Activated CD4-positive, alpha-beta T cell treated with anti-CD3 and anti-CD28 coated beads for 36 hours (primary cell): Measurements from ENCODE around the gene STK32C. TPM values are rescaled to one million over a fixed set of nuclear protein-coding genes. Genes with fewer than 3 reads are reported as not detected.

ENCODE experiments used
- ATAC-seq: fragments of 200-7000 bp; cut with Tn5 transposase; one replicate; pipeline ENCODE4 v1.10.0; 2021; ENCODE audit warnings: mild to moderate bottlenecking, moderate library complexity
- CTCF ChIA-PET: fragments of 350-600 bp; sonication (Branson Sonifier 250); formaldehyde crosslinking; loops from one replicate; lab custom pipeline; 2021; ENCODE audit warnings: antibody characterized with exemption; lab: Charles Lee
- POLR2A ChIA-PET: fragments of 350-600 bp; sonication (Branson Sonifier 250); formaldehyde crosslinking; loops from one replicate; lab custom pipeline; 2021; ENCODE audit warnings: antibody characterized with exemption, inconsistent platforms; lab: Charles Lee
- DNase-seq: peaks from one replicate; pipeline ENCODE4 v3.0.0-alpha.2; 2020
- H3K27ac Mint-ChIP-seq: one replicate; pipeline ENCODE4 v1.8.0; 2021; ENCODE audit warnings: mixed read lengths
- H3K27me3 Mint-ChIP-seq: one replicate; pipeline ENCODE4 v1.8.0; 2021; ENCODE audit warnings: mixed read lengths
- H3K36me3 Mint-ChIP-seq: one replicate; pipeline ENCODE4 v1.8.0; 2021; ENCODE audit warnings: low read depth, mixed read lengths
- H3K4me1 Mint-ChIP-seq: one replicate; pipeline ENCODE4 v1.8.0; 2021; ENCODE audit warnings: mixed read lengths
- H3K4me3 Mint-ChIP-seq: one replicate; pipeline ENCODE4 v1.8.0; 2021; ENCODE audit warnings: mild to moderate bottlenecking, moderate library complexity, mixed read lengths
- H3K9me3 Mint-ChIP-seq: one replicate; pipeline ENCODE4 v1.8.0; 2021; ENCODE audit warnings: low read depth, mixed read lengths
- intact Hi-C, 2 experiments: fragments of 100-400 bp; cut with DNase I in 1 of 2; cut with micrococcal nuclease in 1 of 2; formaldehyde crosslinking; loops; one replicate each; pipeline versions ENCODE4 v1.14.2 to v1.15.1; 2022 to 2024; cut with DNase I, micrococcal nuclease
- total RNA-seq, 2 experiments: library from RNA; stranded (reverse); gene quantifications; one replicate each; pipeline ENCODE4 v1.2.3, GENCODE V29; 2021

STK32C gene
- total RNA-seq, 2 experiments from 2014 or later: 15.8 to 19.9 TPM

GRCh38 chr10:132229834-132230556 lies 77.8 kb downstream of the STK32C start:
- H3K9me3 Mint-ChIP-seq: no peaks in the 10 kb centered on the region
- H3K27me3 Mint-ChIP-seq: no peaks in the 10 kb centered on the region
- H3K36me3 Mint-ChIP-seq: no peaks in the 10 kb centered on the region
- peak overlapping the region; percentile 64 for H3K4me3 Mint-ChIP-seq
- H3K4me1 Mint-ChIP-seq: peaks cover 34% of the 10 kb centered on the region
- CTCF ChIA-PET: interaction anchor here (0.6 kb wide), 1 partner anchor 136 kb away, joined by 3 read pairs; no protein-coding TSS in a partner anchor
- ATAC-seq: peak; percentile 59
- intact Hi-C loops: loop anchor here in 1 of 2 experiments (5.0 to 10.0 kb wide), 2 partner anchors 217 to 405 kb away; no protein-coding TSS in a partner anchor
- peak; percentile 65 for DNase-seq
- POLR2A ChIA-PET: no interaction called here
- peak overlapping the region; percentile 93 for H3K27ac Mint-ChIP-seq

DNA sequence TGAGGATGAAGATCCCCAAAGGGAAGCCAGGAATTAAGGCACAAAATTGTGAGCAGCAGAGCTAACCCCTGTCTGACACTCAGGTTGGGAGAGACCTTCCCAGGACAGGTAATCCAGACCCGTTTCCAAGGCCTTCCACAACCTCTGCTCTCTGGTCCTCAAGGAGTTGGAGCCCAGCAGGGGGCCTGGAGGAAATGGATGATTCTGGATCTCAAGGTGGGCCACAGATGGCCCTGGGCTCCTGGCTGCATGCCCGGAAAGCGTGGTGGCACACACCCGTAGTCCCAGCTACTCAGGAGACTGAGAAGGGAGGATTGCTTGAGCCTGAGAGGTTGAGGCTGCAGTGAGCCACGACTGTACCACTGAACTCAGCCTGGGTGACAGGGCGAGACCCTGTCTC lies 78.7 kb downstream of the STK32C start:
- CTCF ChIA-PET: no interaction called here

DNA sequence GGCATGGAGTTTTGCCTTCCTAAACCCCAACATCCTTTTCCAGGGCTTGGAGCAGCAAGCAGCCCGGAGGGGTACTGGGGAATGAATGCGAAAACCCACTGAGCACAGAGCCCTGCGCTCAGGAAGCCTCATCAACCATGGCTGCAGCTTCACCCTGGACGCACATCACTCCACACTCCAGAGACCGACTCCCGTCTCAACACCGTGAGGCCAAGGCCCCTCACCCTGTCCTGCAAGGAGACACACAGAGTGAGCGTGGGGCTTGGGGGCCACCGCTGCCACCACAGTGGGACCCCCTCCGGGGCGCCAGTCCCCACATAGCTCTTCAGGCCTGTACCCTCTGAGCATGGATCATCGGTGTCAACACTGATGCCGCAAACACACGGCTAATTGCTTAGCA lies 79.1 kb downstream of the STK32C start:
- intact Hi-C loops: loop anchor here in 1 of 2 experiments (10.0 kb wide), 1 partner anchor 406 kb away; no protein-coding TSS in a partner anchor

More for the DNA sequence above, 78.7 kb downstream of the STK32C start:
- Mint-ChIP-seq H3K27me3 (no peaks in the 10 kb centered on the region), H3K4me3 (no peak overlapping the region), H3K36me3 (no peaks in the 10 kb centered on the region), H3K4me1 (peaks cover 34% of the 10 kb centered on the region), H3K27ac (peak overlapping the region; percentile 66), H3K9me3 (no peaks in the 10 kb centered on the region)
- intact Hi-C loops: loop anchor here in 1 of 2 experiments (10.0 kb wide), 1 partner anchor 406 kb away; no protein-coding TSS in a partner anchor
- ATAC-seq: no peak
- DNase-seq: no peak
- POLR2A ChIA-PET: interaction anchor here (0.5 kb wide), 1 partner anchor 10 kb away, joined by 3 read pairs; no protein-coding TSS in a partner anchor

GRCh38 chr10:132227851-132228390 lies 79.8 kb downstream of the STK32C start:
- H3K27ac Mint-ChIP-seq: no peak overlapping the region
- ATAC-seq: no peak
- ChIA-PET POLR2A (no interaction called here), CTCF (no interaction called here)
- DNase-seq: no peak
- H3K36me3 Mint-ChIP-seq: no peaks in the 10 kb centered on the region
- H3K4me3 Mint-ChIP-seq: no peak overlapping the region
- no peaks in the 10 kb centered on the region for H3K27me3 Mint-ChIP-seq
- H3K4me1 Mint-ChIP-seq: peaks cover 31% of the 10 kb centered on the region
- H3K9me3 Mint-ChIP-seq: no peaks in the 10 kb centered on the region
- intact Hi-C loops: loop anchor here in 1 of 2 experiments (10.0 kb wide), 1 partner anchor 407 kb away; no protein-coding TSS in a partner anchor

More for the DNA sequence above, 79.1 kb downstream of the STK32C start:
- peak overlapping the region; percentile 66 for H3K27ac Mint-ChIP-seq
- no peaks in the 10 kb centered on the region for H3K9me3 Mint-ChIP-seq
- H3K27me3 Mint-ChIP-seq: no peaks in the 10 kb centered on the region
- no peak for DNase-seq
- ChIA-PET CTCF (no interaction called here), POLR2A (interaction anchor here (0.5 kb wide), 1 partner anchor 10 kb away, joined by 3 read pairs; no protein-coding TSS in a partner anchor)
- ATAC-seq: no peak
- no peak overlapping the region for H3K4me3 Mint-ChIP-seq
- peaks cover 35% of the 10 kb centered on the region for H3K4me1 Mint-ChIP-seq
- no peaks in the 10 kb centered on the region for H3K36me3 Mint-ChIP-seq

GRCh38 chr10:132226586-132227405 lies 81.0 kb downstream of the STK32C start:
- POLR2A ChIA-PET: no interaction called here
- CTCF ChIA-PET: interaction anchor here (0.6 to 0.7 kb wide), 2 partner anchors 79 to 189 kb away, joined by 3 to 4 read pairs; no protein-coding TSS in a partner anchor
- Mint-ChIP-seq H3K36me3 (no peaks in the 10 kb centered on the region), H3K27ac (no peak overlapping the region), H3K27me3 (no peaks in the 10 kb centered on the region), H3K9me3 (no peaks in the 10 kb centered on the region), H3K4me3 (no peak overlapping the region), H3K4me1 (peaks cover 20% of the 10 kb centered on the region)
- no peak for ATAC-seq
- intact Hi-C loops: loop anchor here in 1 of 2 experiments (10.0 kb wide), 1 partner anchor 408 kb away; no protein-coding TSS in a partner anchor
- DNase-seq: no peak

- Mint-ChIP-seq H3K4me3 (no peak overlapping the region), H3K4me1 (peaks cover 15% of the 10 kb centered on the region), H3K27ac (no peak overlapping the region), H3K27me3 (no peaks in the 10 kb centered on the region), H3K36me3 (no peaks in the 10 kb centered on the region), H3K9me3 (no peaks in the 10 kb centered on the region)
- intact Hi-C loops: loop anchor here in 1 of 2 experiments (10.0 kb wide), 1 partner anchor 409 kb away; no protein-coding TSS in a partner anchor
- ChIA-PET CTCF (interaction anchor here (0.7 kb wide), 1 partner anchor 78 kb away, joined by 3 read pairs; no protein-coding TSS in a partner anchor), POLR2A (no interaction called here)
- ATAC-seq (no peak), DNase-seq (no peak)
These were observed 81.9 kb downstream of the STK32C start for GRCh38 chr10:132225849-132226205.

DNA sequence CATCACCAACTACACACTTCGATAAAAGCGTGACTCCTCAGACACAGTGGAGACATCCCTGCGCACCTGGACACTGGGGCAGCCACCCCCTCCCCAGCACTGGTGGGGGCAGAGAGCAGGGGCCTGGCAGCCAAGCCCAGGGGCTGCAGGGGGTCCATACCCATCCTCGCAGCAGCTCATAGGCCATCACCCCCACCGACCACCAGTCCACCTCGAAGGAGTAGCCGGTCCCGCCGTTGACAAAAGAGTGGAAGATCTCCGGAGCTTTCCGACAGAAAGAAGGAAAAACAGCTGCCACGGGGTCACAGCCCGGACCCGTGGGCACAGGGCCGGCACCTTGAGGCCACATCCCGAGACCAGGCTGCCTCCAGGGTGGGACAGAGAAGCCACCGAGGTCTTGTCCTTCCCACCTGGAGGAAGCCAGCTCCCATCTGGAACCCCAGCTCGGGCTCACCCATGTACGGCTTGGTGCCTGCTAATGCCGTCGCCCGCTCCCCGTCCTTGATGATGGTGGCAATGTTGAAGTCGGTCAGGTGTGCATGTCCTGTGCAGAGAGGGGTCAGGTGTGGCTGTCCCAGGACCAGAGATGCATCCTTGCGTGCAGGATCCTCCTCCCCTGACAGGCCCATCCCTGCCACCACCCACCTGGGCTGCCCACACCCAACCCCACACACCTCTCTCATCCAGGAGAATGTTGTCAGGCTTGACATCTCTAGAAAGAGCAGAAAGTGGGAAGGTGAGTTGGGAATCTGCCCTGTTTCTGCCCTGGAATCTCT lies 82.5 kb downstream of the STK32C start:
- intact Hi-C loops: loop anchor here in 1 of 2 experiments (10.0 kb wide), 1 partner anchor 410 kb away; no protein-coding TSS in a partner anchor
- Mint-ChIP-seq H3K4me3 (no peak overlapping the region), H3K9me3 (no peaks in the 10 kb centered on the region), H3K4me1 (peaks cover 12% of the 10 kb centered on the region), H3K27me3 (no peaks in the 10 kb centered on the region), H3K36me3 (no peaks in the 10 kb centered on the region), H3K27ac (no peak overlapping the region)
- ChIA-PET POLR2A (interaction anchor here (0.6 kb wide), 1 partner anchor 36 kb away, joined by 12 read pairs; no protein-coding TSS in a partner anchor), CTCF (interaction anchor here (0.9 kb wide), 1 partner anchor 229 kb away, joined by 4 read pairs; no protein-coding TSS in a partner anchor)
- no peak for DNase-seq
- no peak for ATAC-seq

DNA sequence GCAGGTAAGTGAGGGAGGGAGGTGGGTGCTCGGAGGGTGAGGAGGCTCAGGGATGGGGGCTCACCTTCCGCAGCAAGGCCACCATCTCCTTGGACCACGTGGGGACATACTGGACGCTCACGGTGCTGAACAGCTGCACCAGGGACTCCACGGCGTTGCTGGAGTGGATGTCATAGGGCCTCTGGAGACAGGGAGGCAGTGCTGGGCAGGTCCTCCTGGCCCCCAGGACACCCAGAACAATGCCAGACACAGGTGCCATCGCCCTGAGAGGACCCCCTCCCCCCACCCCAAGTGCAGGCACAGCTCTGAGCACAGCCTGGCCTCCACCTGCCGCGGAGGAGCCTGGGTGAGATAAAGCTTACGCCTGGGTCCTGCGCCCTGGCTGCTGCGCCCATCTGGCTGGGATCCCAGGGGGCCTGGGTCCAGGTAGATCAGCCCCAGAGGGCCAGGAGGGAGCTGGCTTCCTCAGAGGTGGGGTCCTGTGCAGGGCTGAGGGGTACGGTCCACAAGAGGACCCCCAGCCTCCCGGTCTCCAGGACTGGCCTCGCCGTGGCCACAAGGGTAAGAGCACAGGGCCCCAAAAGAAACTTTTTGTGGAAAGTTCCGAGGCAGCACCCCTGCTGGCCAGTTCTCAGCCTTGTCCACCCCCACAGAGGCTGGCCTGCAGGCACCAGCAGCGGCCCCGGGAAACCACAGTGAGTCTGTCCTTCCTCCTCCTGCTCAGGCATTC lies 83.2 kb downstream of the STK32C start:
- intact Hi-C loops: loop anchor here (5.0 to 10.0 kb wide), 2 partner anchors 148 to 410 kb away; no protein-coding TSS in a partner anchor
- Mint-ChIP-seq H3K4me3 (no peak overlapping the region), H3K27me3 (no peaks in the 10 kb centered on the region), H3K27ac (no peak overlapping the region), H3K36me3 (no peaks in the 10 kb centered on the region), H3K4me1 (peaks cover 6% of the 10 kb centered on the region), H3K9me3 (no peaks in the 10 kb centered on the region)
- POLR2A ChIA-PET: interaction anchor here (0.6 kb wide), 1 partner anchor 35 kb away, joined by 12 read pairs; no protein-coding TSS in a partner anchor
- CTCF ChIA-PET: interaction anchor here (0.5 to 1.2 kb wide), 6 partner anchors 51 to 408 kb away, joined by 3 to 8 read pairs (median 3); no protein-coding TSS in a partner anchor
- no peak for ATAC-seq
- no peak for DNase-seq

- Mint-ChIP-seq H3K4me3 (no peak overlapping the region), H3K9me3 (no peaks in the 10 kb centered on the region), H3K36me3 (peaks cover under 1% of the 10 kb centered on the region), H3K27me3 (no peaks in the 10 kb centered on the region), H3K4me1 (peaks cover 2% of the 10 kb centered on the region), H3K27ac (no peak overlapping the region)
- intact Hi-C loops: loop anchor here (1.0 to 10.0 kb wide), 5 partner anchors 129 to 411 kb away; no protein-coding TSS in a partner anchor
- POLR2A ChIA-PET: no interaction called here
- DNase-seq (no peak), ATAC-seq (no peak)
- CTCF ChIA-PET: interaction anchor here (0.5 to 1.2 kb wide), 5 partner anchors 52 to 409 kb away, joined by 3 to 8 read pairs (median 3); no protein-coding TSS in a partner anchor
These were observed 84.0 kb downstream of the STK32C start for GRCh38 chr10:132223611-132224342.
